ENCODE data around the gene NFKBIZ.

GRCh38 chr3:101817992-101818391 lies 31.3 kb upstream of the NFKBIZ start:
- no peak for TF ChIP-seq CTCF (IDR thresholded peaks at IDR 0.05)
- no peak for TF ChIP-seq SMAD4 (CRISPR knock-in tag; IDR thresholded peaks at IDR 0.05)
- TF ChIP-seq NR3C1 (CRISPR knock-in tag; conservative IDR thresholded peaks at IDR 0.05; ENCODE audit: low read depth), result no peak
- TF ChIP-seq ARID4B (CRISPR knock-in tag; IDR thresholded peaks at IDR 0.05; ENCODE audit: borderline replicate concordance), result no peak
- no peak for TF ChIP-seq ETV6 (CRISPR knock-in tag; IDR thresholded peaks at IDR 0.05)
- TF ChIP-seq ZNF416 (CRISPR knock-in tag; IDR thresholded peaks at IDR 0.05), result no peak
- no peak for TF ChIP-seq E2F1 (CRISPR knock-in tag; IDR thresholded peaks at IDR 0.05)
- TF ChIP-seq USF2 (CRISPR knock-in tag; IDR thresholded peaks at IDR 0.05), result no peak
- TF ChIP-seq PREB (CRISPR knock-in tag; IDR thresholded peaks at IDR 0.05; ENCODE audit: borderline replicate concordance), result no peak
- no peak for TF ChIP-seq ZNF281 (CRISPR knock-in tag; IDR thresholded peaks at IDR 0.05)
- TF ChIP-seq ZNF138 (CRISPR knock-in tag; conservative IDR thresholded peaks at IDR 0.05), result no peak
- TF ChIP-seq GABPB1 (CRISPR knock-in tag; IDR thresholded peaks at IDR 0.05), result no peak

Data from WTC11 (cell line).